Lower lobe of right lung (tissue), 2 donors: ENCODE measurements around the gene ZMYM5. TPM values are rescaled to one million over a fixed set of nuclear protein-coding genes. Genes with fewer than 3 reads are reported as not detected.
A peak's percentile ranks its signal among the peaks of the same experiment; 100 is the strongest.
"Not testable (repeated sequence)": the region's sequence is repeated elsewhere in the genome, so short reads cannot be mapped to it uniquely, and the experiment has no call there.

Source experiments
- ATAC-seq, 2 donors: fragments of 200-7000 bp; cut with Tn5 transposase; one replicate each; pipeline ENCODE4 v1.9.1; 2020 to 2022; ENCODE audit warnings: mild to moderate bottlenecking in 2 of 2, moderate library complexity in 2 of 2
- DNase-seq: peaks from one replicate; pipeline ENCODE4 v3.0.0-alpha.2; 2020
- H3K27ac ChIP-seq: fragments of 200-600 bp; one replicate; pipeline ENCODE4 v1.8.0; 2022
- H3K27me3 ChIP-seq: fragments of 200-600 bp; one replicate; pipeline ENCODE4 v1.8.0; 2022; ENCODE audit warnings: low read depth
- H3K36me3 ChIP-seq: fragments of 200-600 bp; one replicate; pipeline ENCODE4 v1.8.0; 2022; ENCODE audit warnings: mild to moderate bottlenecking
- H3K4me1 ChIP-seq: fragments of 200-600 bp; one replicate; pipeline ENCODE4 v1.8.0; 2022
- H3K4me3 ChIP-seq: fragments of 200-600 bp; one replicate; pipeline ENCODE4 v1.8.0; 2022; ENCODE audit warnings: mild to moderate bottlenecking
- H3K9me3 ChIP-seq: fragments of 200-600 bp; one replicate; pipeline ENCODE4 v1.8.0; 2022
- CTCF ChIP-seq: fragments of 200-600 bp; IDR thresholded peaks from one replicate; pipeline ENCODE4 v1.8.0; 2022; ENCODE audit warnings: antibody characterized with exemption, mild to moderate bottlenecking
- intact Hi-C: fragments of 100-400 bp; cut with DNase I; formaldehyde crosslinking; loops from one replicate; pipeline ENCODE4 v1.11.0; 2022
- total RNA-seq: library from RNA; stranded (reverse); fragmentation: NEBNext Ultra II Directional; extraction: Animal tissue kit (Norgen Biotek cat#: 25700); gene quantifications from one replicate; pipeline ENCODE4 v1.2.1, GENCODE V29; 2021
- donor health status: DM: no; HTN: yes; CAD: no; lungs with severe emphysema.

Gene ZMYM5
- total RNA-seq, 1 donor from 2014 or later: 10.9 TPM

GRCh38 chr13:19817510-19818158 lies 45.8 kb downstream of the ZMYM5 start:
- no peak for TF ChIP-seq CTCF
- Histone ChIP-seq H3K27me3 (no peaks in the 10 kb centered on the region), H3K36me3 (peaks cover 5% of the 10 kb centered on the region), H3K4me3 (no peak overlapping the region), H3K4me1 (no peaks in the 10 kb centered on the region), H3K27ac (no peak overlapping the region), H3K9me3 (no peaks in the 10 kb centered on the region)
- intact Hi-C loops: no loop called here
- no peak for DNase-seq
- peak; percentile 64 to 71 for ATAC-seq

- H3K4me3 ChIP-seq: no peak overlapping the region
- peaks cover 5% of the 10 kb centered on the region for H3K36me3 ChIP-seq
- intact Hi-C loops: no loop called here
- no peaks in the 10 kb centered on the region for H3K27me3 ChIP-seq
- no peak for TF ChIP-seq CTCF
- DNase-seq (no peak), ATAC-seq (no peak)
- no peaks in the 10 kb centered on the region for H3K9me3 ChIP-seq
- H3K27ac ChIP-seq: no peak overlapping the region
- no peaks in the 10 kb centered on the region for H3K4me1 ChIP-seq
These were observed 46.3 kb downstream of the ZMYM5 start for GRCh38 chr13:19817106-19817505.

- ATAC-seq, DNase-seq, H3K27ac ChIP-seq, H3K4me3 ChIP-seq, intact Hi-C loops, H3K36me3 ChIP-seq, H3K4me1 ChIP-seq, H3K9me3 ChIP-seq, H3K27me3 ChIP-seq: not testable (repeated sequence)
These were observed 47.6 kb downstream of the ZMYM5 start for GRCh38 chr13:19815842-19816241.

GRCh38 chr13:19810996-19811881 lies 52.2 kb downstream of the ZMYM5 start:
- no peak overlapping the region for H3K27ac ChIP-seq
- intact Hi-C loops: no loop called here
- H3K36me3 ChIP-seq: peaks cover 1% of the 10 kb centered on the region
- H3K9me3 ChIP-seq: no peaks in the 10 kb centered on the region
- DNase-seq: no peak
- no peak for ATAC-seq
- H3K27me3 ChIP-seq: no peaks in the 10 kb centered on the region
- TF ChIP-seq CTCF: no peak
- H3K4me1 ChIP-seq: no peaks in the 10 kb centered on the region
- H3K4me3 ChIP-seq: no peak overlapping the region

- no peak for ATAC-seq
- Histone ChIP-seq H3K4me1 (no peaks in the 10 kb centered on the region), H3K27me3 (no peaks in the 10 kb centered on the region), H3K36me3 (peaks cover 7% of the 10 kb centered on the region), H3K27ac (no peak overlapping the region), H3K4me3 (no peak overlapping the region), H3K9me3 (no peaks in the 10 kb centered on the region)
- no peak for DNase-seq
- intact Hi-C loops: no loop called here
- TF ChIP-seq CTCF: no peak
These were observed 53.3 kb downstream of the ZMYM5 start for GRCh38 chr13:19810151-19810550.

GRCh38 chr13:19805765-19806164 lies 57.7 kb downstream of the ZMYM5 start:
- peaks cover 7% of the 10 kb centered on the region for H3K36me3 ChIP-seq
- H3K4me3 ChIP-seq: no peak overlapping the region
- no peak for TF ChIP-seq CTCF
- no peak overlapping the region for H3K27ac ChIP-seq
- H3K4me1 ChIP-seq: no peaks in the 10 kb centered on the region
- no peak for DNase-seq
- no peaks in the 10 kb centered on the region for H3K9me3 ChIP-seq
- intact Hi-C loops: no loop called here
- H3K27me3 ChIP-seq: no peaks in the 10 kb centered on the region
- no peak for ATAC-seq
